GM06990 (cell line): ENCODE results near the gene SYTL1.
A peak's percentile ranks its signal among the peaks of the same experiment; 100 is the strongest.

ENCODE experiments used
- DNase-seq: peaks from one replicate; pipeline ENCODE4 v3.0.0-alpha.2; 2011; ENCODE audit not compliant: insufficient read length; ENCODE audit errors: extremely low read depth
- H3K27me3 ChIP-seq: replicated peaks from 2 replicates; pipeline ENCODE4 v1.6.0; 2011; ENCODE audit warnings: low read length; ENCODE audit not compliant: control insufficient read depth, insufficient read depth
- H3K36me3 ChIP-seq: 2 replicates; pipeline ENCODE4 v1.5.1; 2011; ENCODE audit warnings: low read length; ENCODE audit not compliant: control insufficient read depth, insufficient read depth
- H3K4me3 ChIP-seq: replicated peaks from 2 replicates; pipeline ENCODE4 v1.5.1; 2011; ENCODE audit warnings: low read depth, mild to moderate bottlenecking, control low read depth, low read length
- CTCF ChIP-seq: IDR thresholded peaks from 2 replicates; pipeline ENCODE4 v1.5.1; 2011; ENCODE audit warnings: low read length, control low read depth, mild to moderate bottlenecking, inconsistent platforms; ENCODE audit not compliant: insufficient read depth, poor library complexity, severe bottlenecking

Gene SYTL1, protein sequence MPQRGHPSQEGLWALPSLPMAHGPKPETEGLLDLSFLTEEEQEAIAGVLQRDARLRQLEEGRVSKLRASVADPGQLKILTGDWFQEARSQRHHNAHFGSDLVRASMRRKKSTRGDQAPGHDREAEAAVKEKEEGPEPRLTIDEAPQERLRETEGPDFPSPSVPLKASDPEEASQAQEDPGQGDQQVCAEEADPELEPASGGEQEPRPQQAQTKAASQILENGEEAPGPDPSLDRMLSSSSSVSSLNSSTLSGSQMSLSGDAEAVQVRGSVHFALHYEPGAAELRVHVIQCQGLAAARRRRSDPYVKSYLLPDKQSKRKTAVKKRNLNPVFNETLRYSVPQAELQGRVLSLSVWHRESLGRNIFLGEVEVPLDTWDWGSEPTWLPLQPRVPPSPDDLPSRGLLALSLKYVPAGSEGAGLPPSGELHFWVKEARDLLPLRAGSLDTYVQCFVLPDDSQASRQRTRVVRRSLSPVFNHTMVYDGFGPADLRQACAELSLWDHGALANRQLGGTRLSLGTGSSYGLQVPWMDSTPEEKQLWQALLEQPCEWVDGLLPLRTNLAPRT

GRCh38 chr1:27341525-27342252 is at the start of gene SYTL1:
Gene SYTL1, plus strand, starts transcription at chr1:27342022. Its CDS starts 3,313 bp downstream, at chr1:27345335.
- H3K27me3 ChIP-seq = no peaks in the 10 kb centered on the region
- peaks cover 3% of the 10 kb centered on the region for H3K36me3 ChIP-seq
- DNase-seq = peak; percentile 84
- TF ChIP-seq CTCF = no peak
- peak within 1 kb of the TSS; percentile 76 for H3K4me3 ChIP-seq

- Histone ChIP-seq H3K36me3 (peaks cover 15% of the 10 kb centered on the region), H3K27me3 (no peaks in the 10 kb centered on the region), H3K4me3 (no peak overlapping the region)
- TF ChIP-seq CTCF = no peak
- no peak for DNase-seq
These were observed 49.7 kb upstream of the SYTL1 start for GRCh38 chr1:27292106-27292505.

DNA sequence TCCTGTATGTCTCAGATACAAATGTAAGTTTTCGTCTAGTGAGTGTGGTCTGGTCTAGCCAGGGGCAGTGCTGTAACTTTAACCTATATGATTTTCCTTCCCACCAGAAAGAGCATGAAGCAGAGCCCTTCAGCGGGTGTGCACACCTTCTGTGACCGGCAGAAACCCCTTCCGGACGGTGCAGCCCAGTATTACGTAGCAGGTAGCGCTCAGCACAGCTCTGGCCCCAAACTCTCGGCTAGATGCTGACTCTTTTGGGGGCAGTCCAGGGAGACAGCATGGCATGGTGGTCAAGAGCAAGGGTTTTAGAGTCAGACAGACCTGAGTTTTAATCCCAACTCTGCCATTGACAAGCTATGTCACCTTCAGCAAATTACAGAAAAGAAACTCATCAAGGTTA is 47.9 kb upstream of the SYTL1 start:
- no peak for DNase-seq
- no peaks in the 10 kb centered on the region for H3K27me3 ChIP-seq
- H3K4me3 ChIP-seq = no peak overlapping the region
- H3K36me3 ChIP-seq = peaks cover 18% of the 10 kb centered on the region
- no peak for TF ChIP-seq CTCF

DNA sequence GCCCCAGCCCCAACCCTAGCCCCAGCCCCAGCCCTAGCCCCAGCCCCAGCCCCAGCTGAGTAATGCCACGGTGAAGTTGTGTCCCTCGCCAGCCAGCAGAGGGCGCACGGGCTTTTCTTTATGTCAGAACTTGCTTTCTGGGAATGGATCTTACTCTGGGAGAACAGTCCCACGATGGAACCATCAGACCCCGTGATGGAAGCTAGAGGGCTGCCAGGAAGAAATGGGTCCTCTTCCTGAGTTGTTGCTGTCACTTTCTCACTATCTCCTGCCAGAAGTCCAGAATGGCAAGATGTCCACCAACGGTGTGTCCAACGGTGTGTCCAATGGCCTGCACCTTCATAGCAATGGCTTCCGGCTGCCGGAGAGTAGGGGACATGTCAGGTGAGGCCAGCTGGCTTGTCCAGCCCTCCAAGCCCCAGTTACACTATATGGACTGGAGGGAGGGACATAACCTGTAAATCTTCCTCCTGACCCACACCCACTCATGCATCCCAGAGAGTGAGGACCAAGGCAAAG is 45.0 kb upstream of the SYTL1 start:
- H3K36me3 ChIP-seq = peaks cover 28% of the 10 kb centered on the region

DNA sequence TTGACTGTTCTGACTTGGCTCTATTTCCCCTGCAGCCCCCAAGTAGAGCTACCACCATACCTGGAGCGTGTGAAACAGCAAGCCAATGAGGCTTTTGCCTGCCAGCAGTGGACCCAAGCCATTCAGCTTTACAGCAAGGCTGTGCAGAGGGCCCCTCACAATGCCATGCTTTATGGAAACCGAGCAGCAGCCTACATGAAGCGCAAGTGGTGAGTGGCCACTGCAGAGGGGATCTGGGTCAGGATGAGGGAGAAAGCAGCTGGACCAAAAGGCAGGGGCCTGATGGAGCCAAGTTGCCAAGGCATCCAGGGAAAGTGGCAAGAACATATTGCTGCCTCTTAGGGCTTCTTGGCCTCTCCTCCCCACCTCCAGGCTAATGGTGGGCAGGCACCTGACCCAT is 43.9 kb upstream of the SYTL1 start:
- no peak for TF ChIP-seq CTCF
- no peak overlapping the region for H3K4me3 ChIP-seq
- no peaks in the 10 kb centered on the region for H3K27me3 ChIP-seq
- DNase-seq = no peak
- H3K36me3 ChIP-seq = peaks cover 27% of the 10 kb centered on the region

More for the DNA sequence above, 45.0 kb upstream of the SYTL1 start:
- H3K27me3 ChIP-seq = no peaks in the 10 kb centered on the region
- no peak for DNase-seq
- no peak overlapping the region for H3K4me3 ChIP-seq
- peak; percentile 80 for TF ChIP-seq CTCF
